Body of pancreas (tissue), 4 donors: ENCODE measurements around the gene AKT3.

Experiments used
- CTCF ChIP-seq, 7 experiments: fragments of 450-650 bp in 4 of 7; fragments of 200-600 bp in 3 of 7; sonication (generic) in 3 of 7; IDR thresholded peaks; one replicate each; pipeline ENCODE4 v1.5.1; 2016 to 2019; ENCODE audit warnings: antibody characterized with exemption in 7 of 7
- POLR2A ChIP-seq, 3 donors: fragments of 450-650 bp; IDR thresholded peaks; one replicate each; pipeline ENCODE4 v1.6.1; 2016; ENCODE audit warnings: antibody characterized with exemption in 3 of 3, mild to moderate bottlenecking in 2 of 3

- TF ChIP-seq CTCF (IDR thresholded peaks at IDR 0.05): no peak
- TF ChIP-seq POLR2A (IDR thresholded peaks at IDR 0.05): no peak
Measured at GRCh38 chr1:243713470-243714186, 136.4 kb downstream of the AKT3 start.
